B cell (primary cell): ENCODE data around the gene STX10. TPM values are rescaled to one million over a fixed set of nuclear protein-coding genes. Genes with fewer than 3 reads are reported as not detected.
A peak's percentile ranks its signal among the peaks of the same experiment; 100 is the strongest.
"Not testable (repeated sequence)": the region's sequence is repeated elsewhere in the genome, so short reads cannot be mapped to it uniquely, and the experiment has no call there.

ENCODE experiments used
- ATAC-seq: fragments of 200-7000 bp; cut with Tn5 transposase; one replicate; pipeline ENCODE4 v1.10.0; 2021; ENCODE audit warnings: low read depth, mild to moderate bottlenecking, moderate number of reproducible peaks, moderate library complexity
- CTCF ChIA-PET: fragments of 350-600 bp; sonication (Branson Sonifier 250); formaldehyde crosslinking; loops from one replicate; lab custom pipeline; 2021; ENCODE audit warnings: antibody characterized with exemption, inconsistent platforms; lab: Charles Lee
- POLR2A ChIA-PET: fragments of 350-600 bp; sonication (Branson Sonifier 250); formaldehyde crosslinking; loops from one replicate; lab custom pipeline; 2021; ENCODE audit warnings: antibody characterized with exemption; lab: Charles Lee
- DNase-seq: peaks from one replicate; pipeline ENCODE4 v3.0.0; 2013
- H2AFZ ChIP-seq: 2 replicates; pipeline ENCODE4 v1.6.1; 2012; ENCODE audit warnings: mild to moderate bottlenecking, low read depth, low read length; ENCODE audit not compliant: insufficient read depth, poor library complexity, severe bottlenecking
- H3K27ac ChIP-seq, 2 donors: 1 replicate in 1 of 2; 2 replicates in 1 of 2; pipeline ENCODE4 v1.5.1; 2012 to 2013; ENCODE audit warnings: low read length in 2 of 2, mild to moderate bottlenecking in 2 of 2, moderate library complexity in 1 of 2
- H3K27me3 ChIP-seq, 4 experiments: fragments of 200-600 bp in 1 of 4; sonication (generic) in 1 of 4; replicated peaks in 1 of 4; 1 replicate in 2 of 4; 2 replicates in 2 of 4; pipeline versions ENCODE4 v1.6.1 to v1.7.0; 2013 to 2016; ENCODE audit warnings: low read length in 3 of 4, mild to moderate bottlenecking in 2 of 4, mixed read lengths in 1 of 4, moderate library complexity in 1 of 4; ENCODE audit not compliant: insufficient read depth in 4 of 4, control insufficient read depth in 3 of 4; ENCODE audit errors: control extremely low read depth in 1 of 4
- H3K36me3 ChIP-seq, 2 experiments: replicated peaks in 1 of 2; 1 replicate in 1 of 2; 2 replicates in 1 of 2; pipeline versions ENCODE4 v1.6.1 to v1.7.1; 2013; ENCODE audit warnings: low read length in 1 of 2; ENCODE audit not compliant: insufficient read depth in 2 of 2, control insufficient read depth in 1 of 2; ENCODE audit errors: control extremely low read depth in 1 of 2, extremely low read depth in 1 of 2
- H3K4me1 ChIP-seq, 2 donors: fragments of 200-600 bp in 1 of 2; sonication (generic) in 1 of 2; 1 replicate in 1 of 2; 2 replicates in 1 of 2; pipeline versions ENCODE4 v1.5.1 to v1.6.1; 2013 to 2017; ENCODE audit warnings: low read length in 2 of 2; ENCODE audit not compliant: control insufficient read depth in 2 of 2, insufficient read depth in 2 of 2
- H3K4me2 ChIP-seq: replicated peaks from 2 replicates; pipeline ENCODE3; 2012; ENCODE audit warnings: mild to moderate bottlenecking, low read depth, low read length; ENCODE audit not compliant: poor library complexity, severe bottlenecking
- H3K4me3 ChIP-seq, 5 experiments: fragments of 200-600 bp in 1 of 5; sonication (generic) in 1 of 5; 1 replicate in 3 of 5; 2 replicates in 2 of 5; pipeline versions ENCODE4 v1.5.1 to v1.7.0; 2011 to 2016; ENCODE audit warnings: low read length in 4 of 5, mild to moderate bottlenecking in 4 of 5, low read depth in 2 of 5, control low read depth in 1 of 5, moderate library complexity in 1 of 5; ENCODE audit not compliant: insufficient read depth in 1 of 5; ENCODE audit errors: control extremely low read depth in 1 of 5, extremely low read depth in 1 of 5
- H3K79me2 ChIP-seq: fragments of 200-600 bp; sonication (generic); one replicate; pipeline ENCODE4 v1.6.0; 2016; ENCODE audit warnings: low read length; ENCODE audit not compliant: control insufficient read depth, insufficient read depth
- H3K9ac ChIP-seq: fragments of 200-600 bp; sonication (generic); 2 replicates; pipeline ENCODE4 v1.6.1; 2017; ENCODE audit warnings: mild to moderate bottlenecking, low read length, moderate library complexity
- H3K9me3 ChIP-seq, 3 donors: one replicate each; pipeline versions ENCODE4 v1.6.1 to v1.7.1; 2013; ENCODE audit warnings: low read length in 2 of 3; ENCODE audit not compliant: control insufficient read depth in 2 of 3, insufficient read depth in 1 of 3; ENCODE audit errors: control extremely low read depth in 1 of 3
- H4K20me1 ChIP-seq: 2 replicates; pipeline ENCODE4 v1.6.0; 2012; ENCODE audit warnings: mild to moderate bottlenecking, low read length; ENCODE audit not compliant: insufficient read depth, control insufficient read depth, poor library complexity, severe bottlenecking
- H3K27ac Mint-ChIP-seq: one replicate; pipeline ENCODE4 v1.8.0; 2021; ENCODE audit warnings: mixed read lengths
- H3K27me3 Mint-ChIP-seq: one replicate; pipeline ENCODE4 v1.8.0; 2021; ENCODE audit warnings: mixed read lengths
- H3K4me1 Mint-ChIP-seq: one replicate; pipeline ENCODE4 v1.8.0; 2021; ENCODE audit warnings: mixed read lengths
- H3K4me3 Mint-ChIP-seq: one replicate; pipeline ENCODE4 v1.8.0; 2021; ENCODE audit warnings: mixed read lengths
- H3K9me3 Mint-ChIP-seq: one replicate; pipeline ENCODE4 v1.8.0; 2022; ENCODE audit warnings: mixed read lengths; ENCODE audit not compliant: insufficient read depth
- CTCF ChIP-seq: fragments of 200-600 bp; IDR thresholded peaks from one replicate; pipeline ENCODE4 v1.8.0; 2022; ENCODE audit warnings: antibody characterized with exemption, mild to moderate bottlenecking
- EZH2 ChIP-seq: IDR thresholded peaks from 2 replicates; pipeline ENCODE4 v1.6.1; 2012; ENCODE audit warnings: borderline replicate concordance, low read depth, mild to moderate bottlenecking, moderate library complexity, low read length; ENCODE audit not compliant: insufficient read depth, poor library complexity, severe bottlenecking
- WGBS: methylation state at CpG from one replicate; pipeline ENCODE4 v1.1.5; 2013; ENCODE audit warnings: missing lambda C conversion rate; ENCODE audit not compliant: insufficient coverage; 5-methylcytosine and 5-hydroxymethylcytosine counted together
- intact Hi-C: fragments of 100-400 bp; cut with micrococcal nuclease; formaldehyde crosslinking; loops from one replicate; pipeline ENCODE4 v1.10.0; 2022
- polyA plus RNA-seq: library from polyadenylated mRNA; depleted of rRNA; stranded (reverse); fragments of >200 nt; gene quantifications from 2 replicates; pipeline ENCODE4 v1.2.3, GENCODE V29; 2012
- total RNA-seq, 2 donors: library from RNA; stranded (reverse); fragments of 120-200 nt in 1 of 2; gene quantifications; 1 replicate in 1 of 2; 2 replicates in 1 of 2; pipeline versions ENCODE4 v1.2.3 to v1.2.4, GENCODE V29; 2013 to 2022

Gene STX10
- total and polyA plus RNA-seq, 2 donors (not counting 1 experiment from before 2014, with no cell fraction given), result 59.0 to 147 TPM

GRCh38 chr19:13177584-13177983, 27.4 kb upstream of the STX10 start:
- ChIA-PET POLR2A (interaction anchor here (0.6 to 1.1 kb wide), 3 partner anchors 8 to 11 kb away, joined by 5 read pairs; no protein-coding TSS in a partner anchor), CTCF (interaction anchor here (0.6 to 1.2 kb wide), 4 partner anchors 10 to 293 kb away, joined by 3 to 6 read pairs (median 5); no protein-coding TSS in a partner anchor)
- Histone ChIP-seq H3K79me2 (peaks cover 38% of the 10 kb centered on the region), H3K4me1 (peaks cover 41 to 61% of the 10 kb centered on the region in 2 donors)
- H3K9me3 ChIP-seq, H2AFZ ChIP-seq, H3K9me3 Mint-ChIP-seq, ATAC-seq, H3K27me3 Mint-ChIP-seq, H3K4me3 Mint-ChIP-seq, H4K20me1 ChIP-seq, H3K4me3 ChIP-seq, DNase-seq, H3K4me2 ChIP-seq, intact Hi-C loops, H3K27ac Mint-ChIP-seq, H3K9ac ChIP-seq, H3K27ac ChIP-seq, H3K36me3 ChIP-seq, H3K27me3 ChIP-seq: not testable (repeated sequence)
- H3K4me1 Mint-ChIP-seq, result peaks cover 41% of the 10 kb centered on the region
- whole genome bisulfite sequencing, result no CpG with 5 or more reads among the region's 5 CpGs

GRCh38 chr19:13176345-13176744, 26.2 kb upstream of the STX10 start:
- Histone ChIP-seq H3K27me3 (no peaks in the 10 kb centered on the region), H3K36me3 (no peaks in the 10 kb centered on the region), H2AFZ (no peak overlapping the region), H3K27ac (no peak overlapping the region), H3K4me3 (no peak overlapping the region), H4K20me1 (no peaks in the 10 kb centered on the region), H3K4me2 (no peak overlapping the region), H3K9ac (no peak overlapping the region), H3K4me1 (peaks cover 43 to 61% of the 10 kb centered on the region in 2 donors), H3K79me2 (peaks cover 42% of the 10 kb centered on the region), H3K9me3 (no peaks in the 10 kb centered on the region)
- POLR2A ChIA-PET, result interaction anchor here (1.3 kb wide), 1 partner anchor 21 kb away, joined by 4 read pairs; no protein-coding TSS in a partner anchor
- CTCF ChIA-PET, result interaction anchor here (0.8 to 1.8 kb wide), 6 partner anchors 13 to 199 kb away, joined by 3 to 6 read pairs (median 3); no protein-coding TSS in a partner anchor
- Mint-ChIP-seq H3K4me1 (peaks cover 43% of the 10 kb centered on the region), H3K27ac (peak overlapping the region; percentile 32), H3K9me3 (no peaks in the 10 kb centered on the region), H3K27me3 (no peaks in the 10 kb centered on the region), H3K4me3 (no peak overlapping the region)
- no peak for TF ChIP-seq EZH2
- no peak for TF ChIP-seq CTCF
- intact Hi-C loops, result no loop called here
- ATAC-seq (no peak), DNase-seq (no peak)
- 88% methylated on average over 6 of the region's 8 CpGs for WGBS
